Keratinocyte (primary cell): ENCODE measurements around the gene ALLC.

ENCODE experiments used
- CTCF ChIP-seq, 3 experiments: IDR thresholded peaks in 1 of 3; conservative IDR thresholded peaks in 1 of 3; optimal IDR thresholded peaks in 1 of 3; 2 replicates in 2 of 3; 3 replicates in 1 of 3; pipeline versions ENCODE3 to v1.5.1; 2011; ENCODE audit warnings: low read length in 3 of 3, mild to moderate bottlenecking in 3 of 3, moderate library complexity in 2 of 3, control low read depth in 1 of 3, inconsistent platforms in 1 of 3; ENCODE audit not compliant: insufficient read depth in 2 of 3; ENCODE audit errors: extremely low read depth in 1 of 3
- EZH2 ChIP-seq: IDR thresholded peaks from one replicate; pipeline ENCODE4 v1.6.1; 2012; ENCODE audit warnings: inconsistent platforms, mild to moderate bottlenecking, low read length, moderate library complexity

GRCh38 chr2:3731829-3732228, 73.8 kb downstream of the ALLC start:
- TF ChIP-seq CTCF (optimal IDR thresholded peaks at IDR 0.05 in 1 of 3, IDR thresholded peaks at IDR 0.05 in 1 of 3, conservative IDR thresholded peaks at IDR 0.05 in 1 of 3; ENCODE audit: extremely low read depth in 1 of 3, insufficient read depth in 2 of 3, low read length in 3 of 3): no peak
- no peak for TF ChIP-seq EZH2
